ENCODE data around the gene LDB2.

The LDB2 gene

GRCh38 chr4:16783119-16783518, 115.3 kb downstream of the LDB2 start:
- no peaks in the 10 kb centered on the region for H4K20me1 ChIP-seq (ENCODE audit: insufficient read depth, low read length, poor library complexity, severe bottlenecking)
- no peaks in the 10 kb centered on the region for H3K9me3 ChIP-seq (ENCODE audit: insufficient read depth, low read depth, low read length)
- H3F3A ChIP-seq (ENCODE audit: low read depth), result no peaks in the 10 kb centered on the region
- H3K4me3 ChIP-seq (ENCODE audit: low read length, poor library complexity, severe bottlenecking), result no peak overlapping the region
- no peaks in the 10 kb centered on the region for H3K27me3 ChIP-seq (ENCODE audit: insufficient read depth, low read length, poor library complexity, severe bottlenecking)
- H3K9ac ChIP-seq (ENCODE audit: low read depth, low read length, poor library complexity, severe bottlenecking), result no peak overlapping the region
- TF ChIP-seq CTCF (conservative IDR thresholded peaks at IDR 0.05; ENCODE audit: low read length), result no peak
- no peaks in the 10 kb centered on the region for H3K79me2 ChIP-seq (ENCODE audit: insufficient read depth, low read length)
- H2AFZ ChIP-seq (ENCODE audit: low read length), result no peak overlapping the region
- no peak overlapping the region for H3K4me2 ChIP-seq (ENCODE audit: low read depth, low read length, poor library complexity, severe bottlenecking)
- no peaks in the 10 kb centered on the region for H3K36me3 ChIP-seq (ENCODE audit: insufficient read depth, low read length)
- no peaks in the 10 kb centered on the region for H3K9me2 ChIP-seq (replicated peaks; ENCODE audit: low read depth, low read length)
- H3K4me1 ChIP-seq (ENCODE audit: insufficient read depth, low read length, poor library complexity, severe bottlenecking), result no peaks in the 10 kb centered on the region

- H3K79me2 ChIP-seq (ENCODE audit: insufficient read depth, low read length), result no peaks in the 10 kb centered on the region
- H3K36me3 ChIP-seq (ENCODE audit: insufficient read depth, low read length), result no peaks in the 10 kb centered on the region
- no peaks in the 10 kb centered on the region for H3K4me1 ChIP-seq (ENCODE audit: insufficient read depth, low read length, poor library complexity, severe bottlenecking)
- no peaks in the 10 kb centered on the region for H3K27me3 ChIP-seq (ENCODE audit: insufficient read depth, low read length, poor library complexity, severe bottlenecking)
- H3K9me3 ChIP-seq (ENCODE audit: insufficient read depth, low read depth, low read length), result no peaks in the 10 kb centered on the region
- no peaks in the 10 kb centered on the region for H4K20me1 ChIP-seq (ENCODE audit: insufficient read depth, low read length, poor library complexity, severe bottlenecking)
- TF ChIP-seq CTCF (conservative IDR thresholded peaks at IDR 0.05; ENCODE audit: low read length) (no peak), EZH2phosphoT487 (IDR thresholded peaks at IDR 0.05; ENCODE audit: borderline replicate concordance) (no peak)
- no peaks in the 10 kb centered on the region for H3F3A ChIP-seq (ENCODE audit: low read depth)
- H2AFZ ChIP-seq (ENCODE audit: low read length), result no peak overlapping the region
- H3K4me3 ChIP-seq (ENCODE audit: low read length, poor library complexity, severe bottlenecking), result no peak overlapping the region
- H3K4me2 ChIP-seq (ENCODE audit: low read depth, low read length, poor library complexity, severe bottlenecking), result no peak overlapping the region
- no peak overlapping the region for H3K9ac ChIP-seq (ENCODE audit: low read depth, low read length, poor library complexity, severe bottlenecking)
- no peaks in the 10 kb centered on the region for H3K9me2 ChIP-seq (replicated peaks; ENCODE audit: low read depth, low read length)
These were observed 119.3 kb downstream of the LDB2 start for GRCh38 chr4:16779028-16779675.

- H3K9ac ChIP-seq (ENCODE audit: low read depth, low read length, poor library complexity, severe bottlenecking), result no peak overlapping the region
- H3K4me3 ChIP-seq (ENCODE audit: low read length, poor library complexity, severe bottlenecking), result no peak overlapping the region
- no peaks in the 10 kb centered on the region for H3K27me3 ChIP-seq (ENCODE audit: insufficient read depth, low read length, poor library complexity, severe bottlenecking)
- TF ChIP-seq CTCF (conservative IDR thresholded peaks at IDR 0.05; ENCODE audit: low read length), result no peak
- TF ChIP-seq EZH2phosphoT487 (IDR thresholded peaks at IDR 0.05; ENCODE audit: borderline replicate concordance), result no peak
- no peak overlapping the region for H2AFZ ChIP-seq (ENCODE audit: low read length)
- no peaks in the 10 kb centered on the region for H3K9me3 ChIP-seq (ENCODE audit: insufficient read depth, low read depth, low read length)
- no peaks in the 10 kb centered on the region for H3F3A ChIP-seq (ENCODE audit: low read depth)
- H3K4me2 ChIP-seq (ENCODE audit: low read depth, low read length, poor library complexity, severe bottlenecking), result no peak overlapping the region
- no peaks in the 10 kb centered on the region for H3K36me3 ChIP-seq (ENCODE audit: insufficient read depth, low read length)
- H3K79me2 ChIP-seq (ENCODE audit: insufficient read depth, low read length), result no peaks in the 10 kb centered on the region
- H3K9me2 ChIP-seq (replicated peaks; ENCODE audit: low read depth, low read length), result no peaks in the 10 kb centered on the region
- no peaks in the 10 kb centered on the region for H4K20me1 ChIP-seq (ENCODE audit: insufficient read depth, low read length, poor library complexity, severe bottlenecking)
- no peaks in the 10 kb centered on the region for H3K4me1 ChIP-seq (ENCODE audit: insufficient read depth, low read length, poor library complexity, severe bottlenecking)
These were observed 120.7 kb downstream of the LDB2 start for GRCh38 chr4:16777726-16778125.

All from Loucy (cell line).